ENCODE data around the gene SLF2. TPM values are rescaled to one million over a fixed set of nuclear protein-coding genes. Genes with fewer than 3 reads are reported as not detected.

SLF2 gene
- polyA plus RNA-seq, 3 donors: 29.7 to 32.9 (median 30.9) TPM

DNA sequence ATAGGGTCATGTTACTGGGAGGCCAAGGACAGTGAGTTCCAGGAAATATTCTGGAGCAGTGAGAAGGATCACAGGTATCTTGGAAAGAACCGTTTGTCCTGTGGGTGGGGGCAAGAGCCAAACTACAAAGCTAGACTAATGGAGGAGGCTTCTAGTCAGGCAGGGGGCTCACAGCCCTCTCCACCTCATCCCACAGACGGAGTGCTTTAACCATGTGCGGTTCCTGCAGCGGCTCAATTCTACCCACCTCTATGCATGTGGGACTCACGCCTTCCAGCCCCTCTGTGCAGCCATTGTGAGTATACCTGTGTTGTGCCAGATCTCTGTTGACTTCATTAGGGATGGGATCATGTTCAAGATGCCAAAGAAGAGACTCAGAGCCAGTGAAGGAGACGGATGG lies 64.7 kb downstream of the SLF2 start:
- DNase-seq (ENCODE audit: low read depth in 3 of 3, low spot score in 2 of 3): no peak

DNA sequence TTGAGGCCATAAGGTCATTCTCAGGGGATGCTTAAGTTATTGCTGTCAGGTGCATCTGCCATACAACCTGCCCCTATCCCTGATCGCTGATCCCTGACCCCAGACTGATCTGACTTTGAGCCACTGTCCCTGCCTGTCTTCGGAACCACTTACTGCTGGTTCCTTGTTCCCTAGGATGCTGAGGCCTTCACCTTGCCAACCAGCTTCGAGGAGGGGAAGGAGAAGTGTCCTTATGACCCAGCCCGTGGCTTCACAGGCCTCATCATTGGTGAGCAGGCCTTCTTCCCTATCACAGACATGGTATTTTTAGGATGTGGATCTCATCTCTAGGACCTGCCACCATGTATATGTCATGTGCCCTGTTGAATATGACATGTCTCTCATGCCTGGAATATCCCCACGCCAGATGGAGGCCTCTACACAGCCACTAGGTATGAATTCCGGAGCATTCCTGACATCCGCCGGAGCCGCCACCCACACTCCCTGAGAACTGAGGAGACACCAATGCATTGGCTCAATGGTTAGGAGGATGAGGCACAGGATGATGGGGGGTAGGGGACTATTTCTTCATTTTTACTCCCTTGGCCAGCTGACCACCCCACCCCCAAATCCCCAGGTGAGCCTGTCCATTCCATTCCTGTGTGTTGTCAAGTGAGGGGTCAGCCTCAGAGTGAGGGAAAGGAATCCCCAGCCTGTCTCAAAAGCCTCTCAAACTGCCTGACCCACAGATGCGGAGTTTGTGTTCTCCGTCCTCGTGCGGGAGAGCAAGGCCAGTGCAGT lies 65.5 kb downstream of the SLF2 start:
- no peak for DNase-seq (ENCODE audit: low read depth in 3 of 3, low spot score in 2 of 3)

GRCh38 chr10:100978901-100979195 lies 66.1 kb downstream of the SLF2 start:
- no peak for DNase-seq (ENCODE audit: low read depth in 3 of 3, low spot score in 2 of 3)

GRCh38 chr10:100979791-100980272 lies 67.1 kb downstream of the SLF2 start:
- DNase-seq (ENCODE audit: low read depth in 3 of 3, low spot score in 2 of 3): no peak

DNA sequence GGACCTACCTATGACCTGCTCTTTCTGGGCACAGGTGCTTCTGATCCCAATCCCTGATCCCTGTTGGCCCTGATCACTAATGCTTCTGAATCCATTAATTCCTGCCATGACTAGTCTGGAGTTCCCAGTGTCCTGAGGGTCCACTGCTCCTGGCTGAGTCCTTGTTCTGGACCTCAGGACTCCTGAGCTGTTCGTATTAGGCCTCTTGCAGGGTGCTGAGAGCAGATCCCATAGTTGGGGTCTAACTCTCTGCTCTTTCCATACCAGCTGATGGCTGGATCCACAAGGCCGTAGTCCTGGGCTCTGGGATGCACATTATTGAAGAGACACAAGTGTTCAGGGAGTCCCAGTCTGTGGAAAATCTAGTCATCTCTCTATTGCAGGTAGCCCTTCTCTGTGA lies 67.5 kb downstream of the SLF2 start:
- no peak for DNase-seq (ENCODE audit: low read depth in 3 of 3, low spot score in 2 of 3)

GRCh38 chr10:100980711-100981110 lies 67.9 kb downstream of the SLF2 start:
- no peak for DNase-seq (ENCODE audit: low read depth in 3 of 3, low spot score in 2 of 3)

DNA sequence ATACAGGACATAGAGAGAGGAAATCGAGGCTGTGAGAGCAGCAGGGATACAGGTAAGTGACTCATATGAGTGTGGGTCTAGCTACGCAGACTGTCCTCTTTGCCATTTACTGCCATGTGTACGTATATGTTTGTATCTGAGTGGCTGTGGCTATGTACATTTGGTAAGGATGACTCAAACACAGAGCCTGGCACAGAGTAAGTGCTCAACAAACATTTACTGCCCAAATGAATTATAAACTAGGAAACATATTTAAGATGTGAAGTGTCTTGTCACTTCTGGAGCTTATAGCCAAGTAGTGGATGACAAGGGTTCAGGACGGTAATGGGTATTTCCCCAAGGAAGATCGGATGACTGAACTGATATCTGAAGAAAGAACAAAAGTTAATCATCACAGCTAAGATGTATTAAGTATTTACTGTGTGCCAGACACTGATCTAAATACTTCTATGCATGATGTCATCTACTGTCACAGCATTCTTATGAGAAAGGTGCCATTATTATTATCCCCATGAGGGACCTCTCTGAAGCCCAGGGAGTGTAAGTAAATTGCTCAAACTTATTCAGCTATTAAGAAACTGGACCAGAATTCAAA lies 68.5 kb downstream of the SLF2 start:
- no peak for DNase-seq (ENCODE audit: low read depth in 3 of 3, low spot score in 2 of 3)

GRCh38 chr10:100982916-100983830 lies 70.4 kb downstream of the SLF2 start:
- no peak for DNase-seq (ENCODE audit: low read depth in 3 of 3, low spot score in 2 of 3)

GRCh38 chr10:100983868-100984671 lies 71.3 kb downstream of the SLF2 start:
- DNase-seq (ENCODE audit: low read depth in 3 of 3, low spot score in 2 of 3): no peak

GRCh38 chr10:100984672-100985177 lies 72.0 kb downstream of the SLF2 start:
- no peak for DNase-seq (ENCODE audit: low read depth in 3 of 3, low spot score in 2 of 3)

DNA sequence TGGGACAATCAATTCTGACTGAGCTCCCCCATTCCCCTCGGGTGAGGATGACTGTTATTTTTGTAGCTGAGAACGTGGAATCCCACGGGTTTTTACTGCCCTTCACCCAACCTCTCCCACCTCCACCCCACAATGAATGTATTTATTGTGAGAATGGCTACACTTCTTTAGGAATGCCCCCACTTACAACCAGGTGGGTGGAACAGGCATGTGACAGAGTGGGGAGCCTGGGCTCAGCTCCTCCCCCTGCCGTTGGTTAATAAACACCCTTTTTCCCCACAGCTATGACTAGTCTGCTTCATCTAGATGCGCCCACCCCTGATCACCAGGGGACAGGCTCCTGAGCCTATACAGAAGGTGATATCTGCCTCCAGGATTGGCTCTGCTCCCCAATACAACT lies 72.6 kb downstream of the SLF2 start:
- DNase-seq (ENCODE audit: low read depth in 3 of 3, low spot score in 2 of 3): no peak

GRCh38 chr10:100986623-100986951 lies 73.8 kb downstream of the SLF2 start:
- DNase-seq (ENCODE audit: low read depth in 3 of 3, low spot score in 2 of 3): no peak

DNA sequence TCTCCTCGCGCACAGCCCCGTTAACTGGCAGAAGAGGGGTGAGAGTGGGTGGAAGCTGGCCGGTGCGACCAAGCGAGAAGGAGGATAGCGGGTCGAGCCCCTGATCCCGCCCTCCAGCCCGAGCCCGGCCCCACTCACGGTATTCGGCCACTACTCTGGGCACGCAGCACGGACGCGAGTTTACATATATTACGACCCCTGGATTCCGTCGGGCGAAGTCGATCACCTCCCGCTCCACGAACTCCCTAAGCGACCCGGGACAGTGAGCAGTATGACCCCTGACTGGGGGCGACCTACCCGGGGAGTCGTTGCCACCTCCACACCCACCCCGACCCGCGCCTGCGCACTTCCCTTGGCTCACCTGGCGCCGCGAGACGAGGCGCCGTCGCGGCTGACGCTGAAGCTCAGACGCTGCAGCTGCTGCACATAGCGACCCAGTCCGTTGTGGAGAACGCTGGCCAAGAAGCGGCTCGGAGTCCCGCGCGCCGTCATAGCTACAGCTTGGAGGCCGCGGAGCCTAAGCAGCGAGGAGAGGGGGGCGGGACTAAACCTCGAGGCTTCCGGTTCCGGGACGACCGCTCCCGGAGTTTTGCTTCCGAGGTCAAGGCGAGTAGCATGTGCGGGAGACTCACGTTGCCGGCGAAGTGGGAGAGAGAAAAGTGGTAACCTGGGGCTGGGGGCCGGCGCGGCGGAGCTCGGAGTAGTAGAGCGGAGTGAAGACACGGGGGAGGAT lies 74.4 kb downstream of the SLF2 start, which contains the start of the genes MRPL43 and TWNK:
TSS of gene MRPL43 (minus strand) at position 546 of the 733 bp plus-strand sequence. CDS start at position 492, 54 bp downstream.
TSS of gene TWNK (plus strand) at position 592 of the 733 bp plus-strand sequence. CDS start 668 bp downstream, outside the sequence.
- DNase-seq (ENCODE audit: low read depth in 3 of 3, low spot score in 2 of 3): peak in 2 of 3 donors; percentile 59 to 74

DNA sequence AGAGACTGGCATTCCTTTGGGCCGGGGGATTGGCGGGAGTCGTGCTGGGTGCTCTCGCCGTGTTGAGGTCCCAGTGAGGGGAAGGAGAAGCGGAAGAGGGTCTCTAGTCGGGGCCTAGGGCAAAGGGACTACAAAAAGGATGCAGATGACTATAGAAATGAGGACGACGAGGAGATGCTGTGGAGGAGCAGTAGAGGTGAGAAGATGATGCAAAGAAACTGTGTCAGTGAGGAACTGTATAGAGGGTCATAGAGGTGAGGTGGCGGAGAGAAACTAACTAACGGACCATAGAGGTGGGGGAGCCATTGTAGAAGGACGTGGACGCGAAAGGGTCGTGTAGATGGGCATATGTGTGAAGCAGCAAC lies 74.9 kb downstream of the SLF2 start:
- DNase-seq (ENCODE audit: low read depth in 3 of 3, low spot score in 2 of 3): no peak

DNA sequence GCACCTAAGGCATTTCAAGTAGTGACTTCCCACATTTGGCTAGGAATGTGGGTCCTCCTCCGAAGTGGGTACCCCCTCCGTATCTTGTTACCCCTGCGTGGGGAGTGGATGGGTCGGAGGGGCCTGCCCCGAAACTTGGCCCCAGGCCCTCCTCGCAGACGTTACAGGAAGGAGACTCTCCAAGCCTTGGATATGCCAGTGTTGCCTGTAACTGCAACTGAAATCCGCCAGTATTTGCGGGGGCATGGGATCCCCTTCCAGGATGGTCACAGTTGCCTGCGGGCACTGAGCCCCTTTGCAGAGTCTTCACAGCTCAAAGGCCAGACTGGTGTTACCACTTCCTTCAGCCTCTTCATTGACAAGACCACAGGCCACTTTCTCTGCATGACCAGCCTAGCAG lies 75.4 kb downstream of the SLF2 start:
- no peak for DNase-seq (ENCODE audit: low read depth in 3 of 3, low spot score in 2 of 3)

DNA sequence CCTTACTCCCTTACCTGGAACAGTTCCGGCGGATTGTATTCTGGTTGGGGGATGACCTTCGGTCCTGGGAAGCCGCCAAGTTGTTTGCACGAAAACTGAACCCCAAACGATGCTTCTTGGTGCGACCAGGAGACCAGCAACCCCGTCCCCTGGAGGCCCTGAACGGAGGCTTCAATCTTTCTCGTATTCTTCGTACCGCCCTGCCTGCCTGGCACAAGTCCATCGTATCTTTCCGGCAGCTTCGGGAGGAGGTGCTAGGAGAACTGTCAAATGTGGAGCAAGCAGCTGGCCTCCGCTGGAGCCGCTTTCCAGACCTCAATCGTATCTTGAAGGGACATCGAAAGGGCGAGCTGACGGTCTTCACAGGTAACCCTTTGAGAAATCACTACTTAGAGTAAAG lies 76.3 kb downstream of the SLF2 start:
- no peak for DNase-seq (ENCODE audit: low read depth in 3 of 3, low spot score in 2 of 3)

DNA sequence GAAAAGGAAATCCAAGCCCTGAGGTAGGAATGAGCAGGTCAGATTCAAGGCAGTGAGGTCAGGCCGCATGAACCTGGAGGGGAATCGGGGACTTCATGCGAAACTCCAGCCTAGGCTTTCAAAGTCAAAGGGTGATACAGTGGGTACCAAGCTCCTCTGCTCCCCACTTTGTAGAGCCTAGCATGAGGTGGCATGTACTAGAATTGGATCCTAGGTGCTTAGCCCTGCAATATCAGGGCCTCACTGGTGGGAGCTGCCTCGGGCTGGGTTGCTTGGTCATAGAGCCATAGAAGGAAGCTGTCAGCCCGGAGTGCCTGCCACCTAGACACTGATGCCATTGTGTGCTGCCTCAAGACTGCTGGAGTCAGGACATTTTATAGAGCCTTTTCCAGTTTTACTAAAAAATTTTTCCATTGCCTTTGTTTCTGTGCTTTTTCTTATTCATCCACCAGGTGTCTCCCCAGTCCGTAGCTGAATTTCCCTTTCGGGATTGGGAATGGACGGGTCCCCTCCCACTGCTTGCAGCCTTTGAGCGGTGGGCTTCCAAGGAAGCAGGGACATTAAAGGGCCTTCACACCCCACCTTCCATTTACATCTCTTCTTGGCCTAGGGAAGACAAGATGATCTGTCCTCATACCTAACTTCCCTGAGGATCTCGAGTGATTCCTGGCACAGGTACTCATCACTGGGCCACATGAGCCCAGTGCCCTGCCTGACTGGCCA lies 81.4 kb downstream of the SLF2 start:
- no peak for DNase-seq (ENCODE audit: low read depth in 3 of 3, low spot score in 2 of 3)

- DNase-seq (ENCODE audit: low read depth in 3 of 3, low spot score in 2 of 3): no peak
Observed at GRCh38 chr10:100995181-100995580, 82.4 kb downstream of the SLF2 start.
